Hepatocyte (in vitro differentiated cells): ENCODE data around the gene PROK2. TPM values are rescaled to one million over a fixed set of nuclear protein-coding genes. Genes with fewer than 3 reads are reported as not detected.

Source experiments
- DNase-seq: peaks from one replicate; pipeline ENCODE4 v3.0.0-alpha.2; 2016; ENCODE audit warnings: low spot score
- H2AFZ ChIP-seq: fragments of 200-600 bp; sonication (generic); 2 replicates; pipeline ENCODE4 v1.6.0; 2016; ENCODE audit warnings: antibody characterized with exemption, mild to moderate bottlenecking
- H3K27ac ChIP-seq: fragments of 200-600 bp; sonication (generic); 2 replicates; pipeline ENCODE4 v1.5.1; 2016; ENCODE audit warnings: mild to moderate bottlenecking
- H3K27me3 ChIP-seq: fragments of 200-600 bp; sonication (generic); 2 replicates; pipeline ENCODE4 v1.6.1; 2016
- H3K36me3 ChIP-seq: fragments of 200-600 bp; sonication (generic); replicated peaks from 2 replicates; pipeline ENCODE4 v1.5.1; 2016; ENCODE audit warnings: low read depth; ENCODE audit not compliant: insufficient read depth
- H3K4me1 ChIP-seq: fragments of 200-600 bp; sonication (generic); 2 replicates; pipeline ENCODE4 v1.5.1; 2016; ENCODE audit warnings: mild to moderate bottlenecking, moderate library complexity; ENCODE audit not compliant: insufficient read depth
- H3K4me2 ChIP-seq: fragments of 200-600 bp; sonication (generic); 2 replicates; pipeline ENCODE4 v1.6.0; 2016
- H3K4me3 ChIP-seq: fragments of 200-600 bp; sonication (generic); 2 replicates; pipeline ENCODE4 v1.5.1; 2016; ENCODE audit warnings: mild to moderate bottlenecking
- H3K79me2 ChIP-seq: fragments of 200-600 bp; sonication (generic); 2 replicates; pipeline ENCODE4 v1.6.0; 2017; ENCODE audit warnings: mild to moderate bottlenecking
- H3K9me2 ChIP-seq: fragments of 200-600 bp; sonication (generic); replicated peaks from 2 replicates; pipeline ENCODE4 v1.6.0; 2017; ENCODE audit warnings: mild to moderate bottlenecking; ENCODE audit not compliant: insufficient read depth
- H3K9me3 ChIP-seq: fragments of 200-600 bp; sonication (generic); 2 replicates; pipeline ENCODE4 v1.5.1; 2016; ENCODE audit warnings: low read depth, mild to moderate bottlenecking
- H4K20me1 ChIP-seq: fragments of 200-600 bp; sonication (generic); 2 replicates; pipeline ENCODE4 v1.6.0; 2016; ENCODE audit warnings: mild to moderate bottlenecking; ENCODE audit not compliant: insufficient read depth, poor library complexity, severe bottlenecking
- CTCF ChIP-seq: fragments of 200-600 bp; sonication (generic); IDR thresholded peaks from 2 replicates; pipeline ENCODE4 v1.5.1; 2016; ENCODE audit warnings: antibody characterized with exemption, mild to moderate bottlenecking; ENCODE audit not compliant: poor library complexity
- EZH2 ChIP-seq: fragments of 200-600 bp; sonication (generic); IDR thresholded peaks from 2 replicates; pipeline ENCODE4 v1.6.1; 2016; ENCODE audit warnings: antibody characterized with exemption, mild to moderate bottlenecking, borderline replicate concordance
- EZH2phosphoT487 ChIP-seq: fragments of 200-600 bp; sonication (generic); IDR thresholded peaks from one replicate; pipeline ENCODE4 v1.6.1; 2018; ENCODE audit warnings: antibody characterized with exemption, mild to moderate bottlenecking, low read depth, moderate library complexity; ENCODE audit not compliant: unreplicated experiment, severe bottlenecking
- WGBS: methylation state at CpG from one replicate; pipeline ENCODE4 v1.1.6; 2016; ENCODE audit warnings: low lambda C conversion rate; ENCODE audit errors: missing lambda C conversion rate; 5-methylcytosine and 5-hydroxymethylcytosine counted together
- polyA plus RNA-seq: library from polyadenylated mRNA; unstranded; fragments of >200 nt; fragmentation: Nextera tagmentation; extraction: Ambion mirVana; gene quantifications from 2 replicates; pipeline ENCODE4 v1.2.1, GENCODE V29; 2016
- total RNA-seq: library from RNA; depleted of rRNA; stranded (reverse); fragments of >200 nt; gene quantifications from 2 replicates; pipeline ENCODE4 v1.2.3, GENCODE V29; 2014

The PROK2 gene
- total and polyA plus RNA-seq, 2 experiments from 2014 or later: not detected

GRCh38 chr3:71732637-71733036 is 52.3 kb downstream of the PROK2 start:
- no peak for DNase-seq
- TF ChIP-seq CTCF (no peak), EZH2 (no peak), EZH2phosphoT487 (no peak)
- Histone ChIP-seq H3K79me2 (no peaks in the 10 kb centered on the region), H3K9me3 (no peaks in the 10 kb centered on the region), H3K9me2 (no peaks in the 10 kb centered on the region), H3K27me3 (no peaks in the 10 kb centered on the region), H2AFZ (no peak overlapping the region), H3K27ac (no peak overlapping the region), H4K20me1 (no peaks in the 10 kb centered on the region), H3K36me3 (no peaks in the 10 kb centered on the region), H3K4me2 (no peak overlapping the region), H3K4me3 (no peak overlapping the region), H3K4me1 (no peaks in the 10 kb centered on the region)
- 76% methylated on average over 4 of the region's 4 CpGs for WGBS

GRCh38 chr3:71728632-71729342 is 56.2 kb downstream of the PROK2 start:
- TF ChIP-seq EZH2 (no peak), EZH2phosphoT487 (no peak), CTCF (no peak)

GRCh38 chr3:71726146-71726545 is 58.8 kb downstream of the PROK2 start:
- Histone ChIP-seq H3K27ac (no peak overlapping the region), H3K27me3 (peaks cover 25% of the 10 kb centered on the region), H2AFZ (no peak overlapping the region), H3K9me3 (no peaks in the 10 kb centered on the region), H3K36me3 (no peaks in the 10 kb centered on the region), H3K79me2 (no peaks in the 10 kb centered on the region), H3K4me1 (peaks cover 6% of the 10 kb centered on the region), H3K9me2 (no peaks in the 10 kb centered on the region), H4K20me1 (no peaks in the 10 kb centered on the region), H3K4me2 (peak overlapping the region; percentile 87), H3K4me3 (no peak overlapping the region)
- 92% methylated on average over 8 of the region's 8 CpGs for WGBS
- TF ChIP-seq CTCF (no peak), EZH2 (no peak), EZH2phosphoT487 (no peak)
- no peak for DNase-seq

More at GRCh38 chr3:71728632-71729342, 56.2 kb downstream of the PROK2 start:
- H3K4me1 ChIP-seq: peaks cover 5% of the 10 kb centered on the region
- H3K9me2 ChIP-seq: no peaks in the 10 kb centered on the region
- WGBS: 56% methylated on average over 4 of the region's 4 CpGs
- H3K36me3 ChIP-seq: no peaks in the 10 kb centered on the region
- no peak overlapping the region for H3K4me3 ChIP-seq
- H3K27ac ChIP-seq: no peak overlapping the region
- peaks cover 17% of the 10 kb centered on the region for H3K27me3 ChIP-seq
- no peaks in the 10 kb centered on the region for H3K79me2 ChIP-seq
- DNase-seq: no peak
- H3K4me2 ChIP-seq: no peak overlapping the region
- H4K20me1 ChIP-seq: no peaks in the 10 kb centered on the region
- H2AFZ ChIP-seq: no peak overlapping the region
- H3K9me3 ChIP-seq: no peaks in the 10 kb centered on the region
